ENCODE measurements around the gene ITGB6. TPM values are rescaled to one million over a fixed set of nuclear protein-coding genes. Genes with fewer than 3 reads are reported as not detected.

The ITGB6 gene
- total and polyA plus RNA-seq, 2 of the 4 experiments (the other 2 are of a cell fraction), result under 0.01 TPM; not detected in 1

GRCh38 chr2:160139350-160139749 lies 60.7 kb downstream of the ITGB6 start:
- Histone ChIP-seq H2BK5ac (ENCODE audit: low read depth, low read length, poor library complexity, severe bottlenecking) (no peak overlapping the region), H3K56ac (ENCODE audit: extremely low read depth, insufficient read depth, low read length) (no peak overlapping the region), H3K9ac (ENCODE audit: low read depth, low read length) (no peak overlapping the region), H4K20me1 (ENCODE audit: insufficient read depth, low read length) (no peaks in the 10 kb centered on the region), H2BK120ac (ENCODE audit: low read depth, low read length) (no peak overlapping the region), H3K4ac (ENCODE audit: low read depth, low read length) (no peak overlapping the region), H4K5ac (ENCODE audit: low read depth, low read length) (no peak overlapping the region), H3K4me2 (ENCODE audit: low read depth, low read length) (no peak overlapping the region), H3K9me3 (ENCODE audit: control insufficient read depth, insufficient read depth, low read length) (no peaks in the 10 kb centered on the region), H3K27ac (ENCODE audit: insufficient read depth, low read length) (no peak overlapping the region), H3K4me1 (ENCODE audit: control insufficient read depth, insufficient read depth, low read length) (peaks cover 6% of the 10 kb centered on the region), H2AK5ac (ENCODE audit: low read depth, low read length) (no peak overlapping the region), H2BK15ac (ENCODE audit: low read depth, low read length) (no peak overlapping the region), H2BK20ac (ENCODE audit: low read depth, low read length) (no peak overlapping the region), H3K18ac (ENCODE audit: low read depth, low read length) (no peak overlapping the region), H3K4me3 (ENCODE audit: insufficient read depth, low read depth, low read length) (no peak overlapping the region), H3K9me1 (ENCODE audit: insufficient read depth, low read length) (no peaks in the 10 kb centered on the region), H4K91ac (ENCODE audit: insufficient read depth, low read depth, low read length) (no peak overlapping the region), H2AK9ac (replicated peaks; ENCODE audit: low read depth, low read length, poor library complexity) (no peak overlapping the region), H3K36me3 (ENCODE audit: control insufficient read depth, insufficient read depth, low read length) (no peaks in the 10 kb centered on the region), H3K79me1 (ENCODE audit: low read depth in 1 of 2, low read length in 2 of 2) (no peaks in the 10 kb centered on the region), H2AFZ (replicated peaks; ENCODE audit: low read length, poor library complexity) (no peak overlapping the region), H3K14ac (replicated peaks; ENCODE audit: low read depth, low read length) (no peak overlapping the region), H3K23ac (ENCODE audit: low read depth, low read length) (no peak overlapping the region), H3K27me3 (ENCODE audit: control insufficient read depth, insufficient read depth, low read length) (no peaks in the 10 kb centered on the region), H4K8ac (ENCODE audit: low read depth in 2 of 2, low read length in 2 of 2) (no peak overlapping the region)
- BruUV-seq (replicated peaks), result no TSS peak
- ATAC-seq (ENCODE audit: low read depth) (no peak), DNase-seq (no peak)
- TF ChIP-seq CTCF (conservative IDR thresholded peaks at IDR 0.05; ENCODE audit: low read depth, low read length), result no peak
- no peak for TF ChIP-seq CEBPB (IDR thresholded peaks at IDR 0.05; ENCODE audit: low read depth, low read length)
- no peak for TF ChIP-seq MXI1 (IDR thresholded peaks at IDR 0.05; ENCODE audit: borderline replicate concordance, low read depth, low read length)
- no peak for TF ChIP-seq RFX5 (IDR thresholded peaks at IDR 0.05; ENCODE audit: low read depth, low read length)
- no peak for TF ChIP-seq POLR2A (IDR thresholded peaks at IDR 0.05; ENCODE audit: low read depth, low read length)
- TF ChIP-seq CHD1 (IDR thresholded peaks at IDR 0.05; ENCODE audit: low read depth, low read length), result no peak
- no peak for TF ChIP-seq BHLHE40 (IDR thresholded peaks at IDR 0.05; ENCODE audit: low read depth, low read length)
- TF ChIP-seq RAD21 (IDR thresholded peaks at IDR 0.05; ENCODE audit: low read length), result no peak
- no peak for TF ChIP-seq ELK1 (IDR thresholded peaks at IDR 0.05; ENCODE audit: borderline replicate concordance, low read depth, low read length)
- TF ChIP-seq MAFK (IDR thresholded peaks at IDR 0.05; ENCODE audit: low read depth, low read length), result no peak
- TF ChIP-seq USF2 (IDR thresholded peaks at IDR 0.05; ENCODE audit: low read depth, low read length), result no peak
- POLR2A ChIA-PET (ENCODE audit: unreplicated experiment), result no interaction called here
- CTCF ChIA-PET, result no interaction called here
- in situ Hi-C loops (cut with MboI; ENCODE audit: low sequenced_read_pairs) (no loop called here), intact Hi-C loops (cut with micrococcal nuclease) (no loop called here), dilution Hi-C loops (cut with HindIII; ENCODE audit: low sequenced_read_pairs, unreplicated experiment) (no loop called here)
